Inferior parietal cortex (tissue), 1 donor: ENCODE results near the gene AVP.
"Not testable (repeated sequence)": the region's sequence is repeated elsewhere in the genome, so short reads cannot be mapped to it uniquely, and the experiment has no call there.

ENCODE experiments used
- DNase-seq: peaks from one replicate; pipeline ENCODE4 v3.0.0-alpha.2; 2016; ENCODE audit errors: extremely low spot score

AVP gene

DNA sequence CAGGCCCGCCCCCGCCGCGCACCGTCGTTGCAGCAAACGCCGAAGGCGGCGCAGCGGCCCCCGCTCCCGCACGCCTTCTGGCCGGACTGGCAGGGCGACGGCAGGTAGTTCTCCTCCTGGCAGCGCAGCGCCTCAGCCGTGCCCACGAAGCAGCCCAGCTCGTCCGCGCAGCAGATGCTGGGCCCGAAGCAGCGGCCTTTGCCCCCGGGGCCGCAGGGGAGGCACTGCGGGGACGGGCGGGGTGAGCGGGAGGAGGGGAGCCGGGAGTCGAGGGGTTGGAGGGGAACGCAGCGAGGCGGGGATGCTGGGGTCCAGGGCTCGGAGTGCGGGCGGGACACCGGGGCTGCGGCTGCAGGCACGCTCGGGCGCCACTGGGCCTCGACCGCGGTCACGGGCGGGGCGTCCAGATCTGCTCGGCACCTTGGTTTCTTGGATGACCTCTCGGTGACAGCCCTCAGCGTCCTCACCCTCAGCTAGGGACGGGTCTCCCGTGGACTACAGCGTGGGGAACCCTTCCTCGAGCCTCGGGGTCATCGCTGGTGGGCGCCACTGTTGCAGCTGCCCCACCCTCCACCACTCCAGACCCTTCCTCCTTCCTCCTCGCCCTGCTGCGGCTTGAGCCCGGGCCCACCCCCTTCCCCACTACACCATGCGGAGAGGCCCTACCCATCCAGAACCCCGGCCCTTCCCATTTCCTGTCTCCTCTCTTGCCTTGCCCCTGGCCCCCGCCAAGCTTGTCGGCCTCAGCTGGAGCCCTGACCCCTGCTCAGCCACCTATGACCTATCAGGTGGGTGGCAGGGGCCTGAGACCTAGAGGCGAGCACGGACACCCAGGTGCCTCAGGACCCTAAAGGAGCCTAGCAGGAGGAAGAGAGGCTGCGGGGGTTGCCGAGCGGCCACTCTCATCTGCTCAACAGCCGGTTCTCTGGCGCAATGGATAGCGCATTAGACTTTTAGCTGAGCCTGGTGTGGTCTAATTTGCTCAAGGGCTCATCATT lies 1.3 kb downstream of the AVP start:
- DNase-seq, result no peak

- DNase-seq, result no peak
Observed at GRCh38 chr20:3082306-3082951, 2.1 kb downstream of the AVP start.

GRCh38 chr20:3081641-3082040 lies 2.9 kb downstream of the AVP start:
- no peak for DNase-seq

DNA sequence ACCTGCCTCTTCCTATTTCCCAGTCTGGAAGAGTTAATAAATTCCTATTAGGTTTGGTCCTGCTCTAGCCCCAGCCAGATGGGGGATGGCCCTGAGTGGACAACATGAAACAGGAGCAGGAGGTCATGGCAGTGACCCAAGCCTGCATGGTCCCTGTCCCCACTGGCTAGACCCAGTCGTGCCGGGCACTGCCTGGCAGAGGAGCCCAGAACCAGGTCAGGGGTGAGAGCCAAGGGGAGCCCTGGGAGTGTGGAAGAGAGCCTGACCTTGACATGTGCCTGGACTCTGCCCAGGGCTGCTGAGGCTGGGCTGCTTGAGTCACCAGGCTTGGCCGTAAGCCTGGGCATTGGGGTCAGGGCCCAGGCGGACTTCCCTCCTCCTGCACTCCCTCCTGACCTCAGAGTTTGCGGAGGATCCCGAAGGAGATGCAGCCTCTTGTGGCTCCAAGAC lies 3.6 kb downstream of the AVP start:
- DNase-seq, result no peak

- no peak for DNase-seq
Observed at GRCh38 chr20:3077618-3078134, 6.8 kb downstream of the AVP start.

- DNase-seq, result not testable (repeated sequence)
Observed at GRCh38 chr20:3075315-3075714, 9.2 kb downstream of the AVP start.

DNA sequence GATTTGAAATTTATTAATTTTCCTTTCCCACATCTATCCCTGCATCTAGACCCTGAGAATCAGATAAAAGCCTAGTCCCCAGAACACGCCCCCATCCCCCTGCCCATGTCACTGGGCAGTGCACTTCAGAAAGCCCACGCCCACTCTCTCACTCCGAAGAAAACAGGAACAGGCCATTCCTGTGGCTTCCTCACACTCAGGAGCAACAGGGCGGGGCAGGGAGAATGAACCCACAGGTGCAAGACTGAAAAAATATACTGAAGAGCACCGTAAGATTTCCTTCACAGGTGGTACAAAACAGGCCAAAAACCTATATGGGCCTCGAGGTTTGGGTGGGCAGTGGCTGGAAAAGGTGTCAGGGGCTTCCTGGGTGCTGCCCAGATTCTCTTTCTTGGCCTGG lies 9.7 kb downstream of the AVP start:
- DNase-seq, result no peak

- DNase-seq, result not testable (repeated sequence)
Observed at GRCh38 chr20:3073251-3073643, 11.3 kb downstream of the AVP start.

GRCh38 chr20:3072530-3073250 lies 11.8 kb downstream of the AVP start:
- DNase-seq, result no peak

- DNase-seq, result no peak
Observed at GRCh38 chr20:3071610-3072529, 12.7 kb downstream of the AVP start, which contains the start of gene OXT. Gene OXT (plus strand): TSS chr20:3071620. CDS start chr20:3071656, 36 bp downstream.

DNA sequence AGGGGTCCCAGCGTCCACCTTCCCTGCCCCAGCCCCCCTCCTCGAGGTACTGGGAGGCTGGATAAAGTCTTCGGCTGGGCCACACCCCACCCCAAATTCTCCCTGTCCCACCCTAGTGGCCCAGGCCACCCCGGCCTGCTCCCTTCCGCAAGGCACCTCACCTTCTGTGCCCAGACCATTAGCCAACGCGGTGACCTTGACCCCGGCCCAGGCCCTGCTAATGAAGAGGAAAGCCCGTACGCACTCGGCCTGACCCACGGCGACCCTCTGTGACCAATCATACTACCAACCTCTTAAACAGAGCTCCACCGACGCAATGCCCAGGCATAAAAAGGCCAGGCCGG lies 13.3 kb downstream of the AVP start:
- DNase-seq, result no peak

- DNase-seq, result no peak
Observed at GRCh38 chr20:3070725-3071124, 13.8 kb downstream of the AVP start.

- no peak for DNase-seq
Observed at GRCh38 chr20:3068986-3069900, 15.3 kb downstream of the AVP start.

- DNase-seq, result no peak
Observed at GRCh38 chr20:3068075-3068474, 16.4 kb downstream of the AVP start.

DNA sequence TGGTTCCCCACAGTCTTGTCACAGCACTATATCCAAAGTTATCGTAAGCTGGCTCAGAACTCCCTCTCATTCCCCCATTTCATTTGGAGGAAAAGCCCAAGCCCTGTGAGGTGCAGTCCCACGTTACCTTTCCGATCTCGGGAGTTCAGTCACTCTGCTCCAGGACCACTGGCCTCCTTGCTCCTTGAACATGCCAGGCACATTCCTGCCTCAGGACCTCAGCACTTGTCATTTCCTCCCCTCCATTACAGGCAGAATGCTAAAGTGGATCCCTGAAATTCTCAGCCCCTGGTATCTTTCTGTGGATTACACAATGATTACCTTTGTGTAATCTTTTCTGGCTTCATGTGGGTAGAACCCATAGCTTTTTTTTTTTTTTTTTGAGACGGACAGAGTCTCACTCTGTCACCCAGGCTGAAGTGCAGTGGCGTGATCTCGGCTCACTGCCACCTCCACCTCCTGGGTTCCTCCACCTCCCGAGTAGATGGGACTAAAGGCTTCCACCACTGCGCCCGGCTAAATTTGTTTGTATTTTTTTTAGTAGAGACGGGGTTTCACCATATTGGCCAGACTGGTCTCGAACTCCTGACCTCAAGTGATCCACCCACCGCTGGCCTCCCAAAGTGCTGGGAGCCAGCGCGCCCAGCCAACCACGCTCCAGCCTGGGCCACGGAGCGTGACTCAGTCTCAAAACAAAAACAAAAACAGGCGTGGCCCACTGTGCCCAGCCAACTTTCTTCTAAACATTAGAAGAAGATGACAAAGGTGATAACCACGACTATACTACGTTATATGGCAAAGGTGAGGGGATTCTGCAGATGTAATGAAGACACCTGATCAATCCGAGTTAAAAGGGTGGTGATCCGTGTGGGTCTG lies 17.1 kb downstream of the AVP start:
- DNase-seq, result no peak

GRCh38 chr20:3064119-3064518 lies 20.4 kb downstream of the AVP start:
- DNase-seq, result not testable (repeated sequence)

DNA sequence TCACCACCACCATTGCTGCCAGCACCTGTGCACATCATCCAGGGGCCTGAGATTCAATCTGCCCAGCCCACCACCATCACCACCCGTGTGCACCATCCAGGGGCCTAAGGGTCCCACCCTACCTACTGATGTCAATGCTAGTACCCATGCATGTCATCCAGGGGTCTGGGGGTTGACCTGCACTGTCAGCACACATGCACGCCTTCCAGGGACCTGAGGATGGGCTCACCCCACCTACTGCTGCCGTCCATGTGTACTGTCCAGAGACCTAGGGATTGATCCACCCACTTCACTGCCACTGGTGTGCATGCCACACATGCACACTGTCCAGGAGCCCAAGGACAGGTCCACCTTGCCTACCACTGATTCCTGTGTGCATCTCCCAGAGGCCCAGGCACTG lies 25.0 kb downstream of the AVP start:
- DNase-seq, result no peak

GRCh38 chr20:3051385-3052019 lies 33.0 kb downstream of the AVP start:
- no peak for DNase-seq
